ENCODE data around the gene XXYLT1. TPM values are rescaled to one million over a fixed set of nuclear protein-coding genes. Genes with fewer than 3 reads are reported as not detected.
A peak's percentile ranks its signal among the peaks of the same experiment; 100 is the strongest.

XXYLT1 gene
- total RNA-seq, 1 donor from 2014 or later, result 2.7 TPM

GRCh38 chr3:195168009-195168762, 102.8 kb downstream of the XXYLT1 start:
- intact Hi-C loops (cut with DNase I), result no loop called here
- no peak for DNase-seq (ENCODE audit: missing footprints)

GRCh38 chr3:195165790-195166189, 105.2 kb downstream of the XXYLT1 start:
- intact Hi-C loops (cut with DNase I), result no loop called here
- ATAC-seq (no peak), DNase-seq (ENCODE audit: missing footprints) (no peak)

More at GRCh38 chr3:195168009-195168762, 102.8 kb downstream of the XXYLT1 start:
- ATAC-seq, result no peak

GRCh38 chr3:195165265-195165609, 105.7 kb downstream of the XXYLT1 start:
- no peak for ATAC-seq
- intact Hi-C loops (cut with DNase I), result no loop called here
- no peak for DNase-seq (ENCODE audit: missing footprints)

GRCh38 chr3:195164573-195165264, 106.2 kb downstream of the XXYLT1 start:
- no peak for ATAC-seq
- intact Hi-C loops (cut with DNase I), result no loop called here
- no peak for DNase-seq (ENCODE audit: missing footprints)

GRCh38 chr3:195163719-195164572, 107.0 kb downstream of the XXYLT1 start:
- ATAC-seq, result no peak
- intact Hi-C loops (cut with DNase I), result no loop called here
- DNase-seq (ENCODE audit: missing footprints), result no peak

- intact Hi-C loops (cut with DNase I), result no loop called here
- DNase-seq (ENCODE audit: missing footprints) (no peak), ATAC-seq (no peak)
These were observed 108.1 kb downstream of the XXYLT1 start for GRCh38 chr3:195162816-195163215.

GRCh38 chr3:195162033-195162669, 108.8 kb downstream of the XXYLT1 start:
- DNase-seq (ENCODE audit: missing footprints) (no peak), ATAC-seq (no peak)
- intact Hi-C loops (cut with DNase I), result no loop called here

- no peak for ATAC-seq
- intact Hi-C loops (cut with DNase I), result no loop called here
- no peak for DNase-seq (ENCODE audit: missing footprints)
These were observed 110.0 kb downstream of the XXYLT1 start for GRCh38 chr3:195160908-195161434.

- no peak for DNase-seq (ENCODE audit: missing footprints)
- intact Hi-C loops (cut with DNase I), result no loop called here
- peak; percentile 24 for ATAC-seq
These were observed 110.6 kb downstream of the XXYLT1 start for GRCh38 chr3:195160257-195160898.

- intact Hi-C loops (cut with DNase I), result no loop called here
- no peak for DNase-seq (ENCODE audit: missing footprints)
- no peak for ATAC-seq
These were observed 111.2 kb downstream of the XXYLT1 start for GRCh38 chr3:195159814-195160165.

GRCh38 chr3:195159117-195159813, 111.7 kb downstream of the XXYLT1 start:
- intact Hi-C loops (cut with DNase I), result no loop called here
- ATAC-seq, result peak; percentile 68
- DNase-seq (ENCODE audit: missing footprints), result no peak

- DNase-seq (ENCODE audit: missing footprints) (no peak), ATAC-seq (no peak)
- intact Hi-C loops (cut with DNase I), result no loop called here
These were observed 114.6 kb downstream of the XXYLT1 start for GRCh38 chr3:195156286-195156890.

- intact Hi-C loops (cut with DNase I), result no loop called here
- DNase-seq (ENCODE audit: missing footprints) (no peak), ATAC-seq (no peak)
These were observed 115.3 kb downstream of the XXYLT1 start for GRCh38 chr3:195155570-195156241.

- DNase-seq (ENCODE audit: missing footprints) (peak; percentile 91), ATAC-seq (peak; percentile 75)
- intact Hi-C loops (cut with DNase I), result no loop called here
These were observed 116.0 kb downstream of the XXYLT1 start for GRCh38 chr3:195154793-195155535.

GRCh38 chr3:195154111-195154791, 116.7 kb downstream of the XXYLT1 start:
- DNase-seq (ENCODE audit: missing footprints) (no peak), ATAC-seq (no peak)
- intact Hi-C loops (cut with DNase I), result no loop called here

GRCh38 chr3:195153653-195154052, 117.3 kb downstream of the XXYLT1 start:
- intact Hi-C loops (cut with DNase I), result loop anchor here (2.0 kb wide), 2 partner anchors 25 to 35 kb away; no protein-coding TSS in a partner anchor
- ATAC-seq (no peak), DNase-seq (ENCODE audit: missing footprints) (no peak)
